H9 (cell line): ENCODE results near the gene EMP3. TPM values are rescaled to one million over a fixed set of nuclear protein-coding genes. Genes with fewer than 3 reads are reported as not detected.
"Not testable (repeated sequence)": the region's sequence is repeated elsewhere in the genome, so short reads cannot be mapped to it uniquely, and the experiment has no call there.

Source experiments
- DNase-seq: peaks from one replicate; pipeline ENCODE4 v3.0.0-alpha.2; 2017
- H2AFZ ChIP-seq: one replicate; pipeline ENCODE4 v1.6.1; 2013; ENCODE audit warnings: mild to moderate bottlenecking, low read length, control low read depth, moderate library complexity
- H2AK5ac ChIP-seq: 2 replicates; pipeline ENCODE4 v1.6.1; 2013; ENCODE audit warnings: low read length, control low read depth, mixed read lengths; ENCODE audit not compliant: insufficient read length
- H2BK120ac ChIP-seq: one replicate; pipeline ENCODE4 v1.6.1; 2013; ENCODE audit warnings: low read depth, mild to moderate bottlenecking, low read length, control low read depth, inconsistent platforms; ENCODE audit not compliant: poor library complexity, severe bottlenecking
- H2BK12ac ChIP-seq: 2 replicates; pipeline ENCODE4 v1.6.1; 2013; ENCODE audit warnings: low read length, control low read depth, mixed read lengths, low read depth; ENCODE audit not compliant: insufficient read length
- H2BK15ac ChIP-seq: 2 replicates; pipeline ENCODE4 v1.6.1; 2013; ENCODE audit warnings: low read depth, low read length, control low read depth
- H2BK20ac ChIP-seq: one replicate; pipeline ENCODE4 v1.6.1; 2013; ENCODE audit warnings: low read depth, mild to moderate bottlenecking, low read length, control low read depth, inconsistent platforms; ENCODE audit not compliant: poor library complexity, severe bottlenecking
- H2BK5ac ChIP-seq: 2 replicates; pipeline ENCODE4 v1.6.1; 2013; ENCODE audit warnings: low read length, control low read depth, mixed read lengths; ENCODE audit not compliant: insufficient read length
- H3K14ac ChIP-seq: 2 replicates; pipeline ENCODE4 v1.6.1; 2013; ENCODE audit warnings: low read length, control low read depth; ENCODE audit not compliant: insufficient read depth
- H3K18ac ChIP-seq: 2 replicates; pipeline ENCODE4 v1.6.1; 2013; ENCODE audit warnings: low read depth, mild to moderate bottlenecking, mixed read lengths, low read length, control low read depth; ENCODE audit not compliant: insufficient read length
- H3K23ac ChIP-seq: 2 replicates; pipeline ENCODE4 v1.6.1; 2013; ENCODE audit warnings: low read length, control low read depth, mixed read lengths, low read depth; ENCODE audit not compliant: insufficient read length
- H3K23me2 ChIP-seq: 2 replicates; pipeline ENCODE4 v1.6.1; 2013; ENCODE audit warnings: low read depth, mild to moderate bottlenecking, mixed read lengths, low read length, control low read depth; ENCODE audit not compliant: insufficient read length, poor library complexity, severe bottlenecking
- H3K27ac ChIP-seq: 2 replicates; pipeline ENCODE4 v1.5.1; 2013; ENCODE audit warnings: low read length, control low read depth, mixed read lengths, low read depth; ENCODE audit not compliant: insufficient read length
- H3K27me3 ChIP-seq: 2 replicates; pipeline ENCODE4 v1.6.1; 2013; ENCODE audit warnings: low read length, control low read depth, inconsistent platforms; ENCODE audit not compliant: insufficient read depth
- H3K4ac ChIP-seq: 2 replicates; pipeline ENCODE4 v1.6.1; 2013; ENCODE audit warnings: low read depth, mild to moderate bottlenecking, control low read depth, inconsistent platforms, low read length, moderate library complexity
- H3K4me1 ChIP-seq: 2 replicates; pipeline ENCODE4 v1.6.1; 2013; ENCODE audit warnings: low read length, control low read depth, inconsistent platforms; ENCODE audit not compliant: insufficient read depth
- H3K4me2 ChIP-seq: 2 replicates; pipeline ENCODE4 v1.6.1; 2013; ENCODE audit warnings: low read length, control low read depth, mixed read lengths; ENCODE audit not compliant: insufficient read length, insufficient read depth
- H3K56ac ChIP-seq: 2 replicates; pipeline ENCODE4 v1.6.1; 2013; ENCODE audit warnings: low read depth, mild to moderate bottlenecking, mixed read lengths, low read length, control low read depth; ENCODE audit not compliant: insufficient read length
- H3K79me1 ChIP-seq: 2 replicates; pipeline ENCODE4 v1.6.1; 2013; ENCODE audit warnings: low read depth, mild to moderate bottlenecking, moderate library complexity, low read length, control low read depth, inconsistent platforms; ENCODE audit not compliant: insufficient read depth, poor library complexity, severe bottlenecking
- H3K79me2 ChIP-seq: 2 replicates; pipeline ENCODE4 v1.6.1; 2013; ENCODE audit warnings: low read length, control low read depth, inconsistent platforms; ENCODE audit not compliant: insufficient read depth
- H3K9ac ChIP-seq: 2 replicates; pipeline ENCODE4 v1.6.1; 2013; ENCODE audit warnings: low read length, control low read depth, mixed read lengths; ENCODE audit not compliant: insufficient read length; ENCODE audit errors: extremely low read depth
- H3K9me3 ChIP-seq: one replicate; pipeline ENCODE4 v1.6.1; 2013; ENCODE audit warnings: low read depth, low read length, inconsistent platforms; ENCODE audit not compliant: control insufficient read depth
- H3T11ph ChIP-seq: one replicate; pipeline ENCODE4 v1.6.1; 2013; ENCODE audit warnings: mild to moderate bottlenecking, low read length, control low read depth, inconsistent platforms
- H4K20me1 ChIP-seq: one replicate; pipeline ENCODE4 v1.6.1; 2013; ENCODE audit not compliant: control insufficient read depth, insufficient read length, insufficient read depth
- H4K5ac ChIP-seq: 2 replicates; pipeline ENCODE4 v1.6.1; 2013; ENCODE audit warnings: low read depth, mild to moderate bottlenecking, mixed read lengths, low read length, control low read depth; ENCODE audit not compliant: insufficient read length
- H4K8ac ChIP-seq: replicated peaks from 2 replicates; pipeline ENCODE4 v1.6.1; 2013; ENCODE audit warnings: low read length, control low read depth, mixed read lengths, low read depth; ENCODE audit not compliant: insufficient read length
- H4K91ac ChIP-seq: 2 replicates; pipeline ENCODE4 v1.6.1; 2013; ENCODE audit warnings: low read depth, mild to moderate bottlenecking, moderate library complexity, mixed read lengths, low read length, control low read depth; ENCODE audit not compliant: insufficient read length
- H3K27ac Mint-ChIP-seq, 3 experiments: 2 replicates in 2 of 3; 3 replicates in 1 of 3; pipeline ENCODE4 v1.8.0; 2020 to 2021; ENCODE audit warnings: mixed read lengths in 3 of 3, mild to moderate bottlenecking in 1 of 3, moderate library complexity in 1 of 3
- H3K27me3 Mint-ChIP-seq: 2 replicates; pipeline ENCODE4 v1.8.0; 2021; ENCODE audit warnings: low read depth, mild to moderate bottlenecking, moderate library complexity, mixed read lengths
- H3K36me3 Mint-ChIP-seq, 3 experiments: 2 replicates in 2 of 3; 3 replicates in 1 of 3; pipeline ENCODE4 v1.8.0; 2020 to 2021; ENCODE audit warnings: low read depth in 3 of 3, mixed read lengths in 3 of 3; ENCODE audit not compliant: insufficient read depth in 1 of 3
- H3K4me1 Mint-ChIP-seq, 2 experiments: 2 replicates each; pipeline ENCODE4 v1.8.0; 2020; ENCODE audit warnings: mixed read lengths in 2 of 2
- H3K4me3 Mint-ChIP-seq, 2 experiments: 2 replicates in 1 of 2; 3 replicates in 1 of 2; pipeline ENCODE4 v1.8.0; 2020 to 2021; ENCODE audit warnings: mild to moderate bottlenecking in 2 of 2, mixed read lengths in 2 of 2, moderate library complexity in 1 of 2
- H3K9me3 Mint-ChIP-seq, 2 experiments: 2 replicates in 1 of 2; 3 replicates in 1 of 2; pipeline ENCODE4 v1.8.0; 2020; ENCODE audit warnings: mild to moderate bottlenecking in 2 of 2, mixed read lengths in 2 of 2, moderate library complexity in 1 of 2
- WGBS: extraction: QIAGEN DNeasy Blood & Tissue Kit; methylation state at CpG from one replicate; pipeline ENCODE4 v1.1.7; 2013; ENCODE audit warnings: missing lambda C conversion rate, low lambda C conversion rate, mixed read lengths; ENCODE audit not compliant: insufficient read length; ENCODE audit errors: extremely low coverage; 5-methylcytosine and 5-hydroxymethylcytosine counted together
- total RNA-seq: library from RNA; stranded (reverse); gene quantifications from 2 replicates; pipeline ENCODE4 v1.2.1, GENCODE V29; 2021
- TF ChIP-seq, protein P1 (sequence below): fragments of 200-600 bp; sonication (generic); conservative IDR thresholded peaks from 3 replicates; pipeline ENCODE4 v1.8.0; 2021; ENCODE audit warnings: antibody characterized with exemption, mild to moderate bottlenecking

The EMP3 gene
- total RNA-seq, 1 experiment from 2014 or later, result 9.6 TPM

DNA sequence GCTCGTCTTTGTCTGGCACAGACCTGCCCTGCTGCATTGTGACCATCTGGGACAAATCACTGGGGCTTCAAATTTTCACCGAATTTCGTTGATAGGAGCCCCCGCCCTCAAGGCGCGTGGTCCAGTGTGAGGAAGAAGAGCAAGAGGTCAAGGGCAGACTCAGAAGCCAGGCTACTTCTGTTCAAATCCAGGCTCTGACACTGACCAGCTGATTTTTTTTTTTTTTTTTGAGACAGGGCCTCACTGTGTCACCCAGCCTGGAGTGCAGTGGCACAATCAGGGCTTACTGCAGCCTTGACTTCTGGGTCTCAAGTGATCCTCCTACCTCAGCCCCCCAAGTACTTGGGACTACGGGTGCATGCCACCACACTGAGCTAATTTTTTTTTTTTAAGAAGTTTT, 46.0 kb downstream of the EMP3 start:
- no peak for DNase-seq
- no CpG with 5 or more reads among the region's 7 CpGs for WGBS
- Histone ChIP-seq H3K9me3 (no peaks in the 10 kb centered on the region), H3K4me1 (no peaks in the 10 kb centered on the region), H3K14ac (no peak overlapping the region), H3K18ac (no peak overlapping the region), H2AK5ac (no peak overlapping the region), H2BK120ac (no peak overlapping the region), H2BK5ac (no peak overlapping the region), H3K23ac (no peak overlapping the region), H3K4ac (no peak overlapping the region), H3K9ac (no peak overlapping the region), H3K27ac (no peak overlapping the region), H4K5ac (no peak overlapping the region), H4K20me1 (no peaks in the 10 kb centered on the region), H2BK15ac (no peak overlapping the region), H2AFZ (no peak overlapping the region), H3K27me3 (no peaks in the 10 kb centered on the region; the same call in 1 of the 2 replicates), H3K79me2 (0 out of 2 replicates have a peak, but pooled peaks cover 1% of the 10 kb centered on the region), H4K8ac (no peak overlapping the region), H2BK12ac (no peak overlapping the region), H3K56ac (no peak overlapping the region), H3K4me2 (no peak overlapping the region), H2BK20ac (no peak overlapping the region), H4K91ac (no peak overlapping the region), H3K23me2 (no peaks in the 10 kb centered on the region), H3T11ph (no peak overlapping the region), H3K79me1 (no peaks in the 10 kb centered on the region)
- H3K36me3 Mint-ChIP-seq, result no peaks in the 10 kb centered on the region
- TF ChIP-seq, protein P1, sequence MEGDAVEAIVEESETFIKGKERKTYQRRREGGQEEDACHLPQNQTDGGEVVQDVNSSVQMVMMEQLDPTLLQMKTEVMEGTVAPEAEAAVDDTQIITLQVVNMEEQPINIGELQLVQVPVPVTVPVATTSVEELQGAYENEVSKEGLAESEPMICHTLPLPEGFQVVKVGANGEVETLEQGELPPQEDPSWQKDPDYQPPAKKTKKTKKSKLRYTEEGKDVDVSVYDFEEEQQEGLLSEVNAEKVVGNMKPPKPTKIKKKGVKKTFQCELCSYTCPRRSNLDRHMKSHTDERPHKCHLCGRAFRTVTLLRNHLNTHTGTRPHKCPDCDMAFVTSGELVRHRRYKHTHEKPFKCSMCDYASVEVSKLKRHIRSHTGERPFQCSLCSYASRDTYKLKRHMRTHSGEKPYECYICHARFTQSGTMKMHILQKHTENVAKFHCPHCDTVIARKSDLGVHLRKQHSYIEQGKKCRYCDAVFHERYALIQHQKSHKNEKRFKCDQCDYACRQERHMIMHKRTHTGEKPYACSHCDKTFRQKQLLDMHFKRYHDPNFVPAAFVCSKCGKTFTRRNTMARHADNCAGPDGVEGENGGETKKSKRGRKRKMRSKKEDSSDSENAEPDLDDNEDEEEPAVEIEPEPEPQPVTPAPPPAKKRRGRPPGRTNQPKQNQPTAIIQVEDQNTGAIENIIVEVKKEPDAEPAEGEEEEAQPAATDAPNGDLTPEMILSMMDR, result no peak
- no peaks in the 10 kb centered on the region for H3K9me3 Mint-ChIP-seq
- H3K4me3 Mint-ChIP-seq, result no peak overlapping the region
- H3K27ac Mint-ChIP-seq, result no peak overlapping the region; a peak in 1 of 7 replicates
- peaks cover 47% of the 10 kb centered on the region for H3K27me3 Mint-ChIP-seq
- H3K4me1 Mint-ChIP-seq, result peaks cover 5 to 16% of the 10 kb centered on the region in 2 experiments; a peak in 3 of 4 replicates

- H4K8ac ChIP-seq, H2BK120ac ChIP-seq, H3K23me2 ChIP-seq, H3T11ph ChIP-seq, H3K36me3 Mint-ChIP-seq, H2BK15ac ChIP-seq, H2AFZ ChIP-seq, H3K23ac ChIP-seq, H4K20me1 ChIP-seq, H3K9me3 ChIP-seq, H2BK12ac ChIP-seq, H3K9me3 Mint-ChIP-seq, H3K56ac ChIP-seq, H3K27ac Mint-ChIP-seq, H3K4ac ChIP-seq, H3K79me2 ChIP-seq, H3K18ac ChIP-seq, H3K4me2 ChIP-seq, H4K5ac ChIP-seq, H2BK5ac ChIP-seq, H3K9ac ChIP-seq, H3K27me3 ChIP-seq, H4K91ac ChIP-seq, H2AK5ac ChIP-seq, H3K4me3 Mint-ChIP-seq, H3K27ac ChIP-seq, H3K14ac ChIP-seq, H3K79me1 ChIP-seq, DNase-seq, H3K4me1 ChIP-seq, H2BK20ac ChIP-seq: not testable (repeated sequence)
- WGBS, result no CpG with 5 or more reads among the region's 5 CpGs
- Mint-ChIP-seq H3K27me3 (peaks cover 47% of the 10 kb centered on the region), H3K4me1 (peaks cover 5 to 16% of the 10 kb centered on the region in 2 experiments; a peak in 3 of 4 replicates)
These were observed 46.4 kb downstream of the EMP3 start for GRCh38 chr19:48371771-48372170.
